Measurements from ENCODE around the gene ABI2. TPM values are rescaled to one million over a fixed set of nuclear protein-coding genes. Genes with fewer than 3 reads are reported as not detected.
A peak's percentile ranks its signal among the peaks of the same experiment; 100 is the strongest.

ABI2 gene
- total and polyA plus RNA-seq, 2 of the 4 experiments (the other 2 are of a cell fraction): 35.7 to 54.0 TPM

GRCh38 chr2:203399031-203399430 is 70.8 kb downstream of the ABI2 start:
- no peaks in the 10 kb centered on the region for H3K27me3 ChIP-seq (ENCODE audit: control insufficient read depth, insufficient read depth, low read length)
- no peak overlapping the region for H2AFZ ChIP-seq (replicated peaks; ENCODE audit: low read length, poor library complexity)
- H4K8ac ChIP-seq (ENCODE audit: low read depth in 2 of 2, low read length in 2 of 2): no peak overlapping the region
- no peak overlapping the region for H2BK20ac ChIP-seq (ENCODE audit: low read depth, low read length)
- peaks cover 14% of the 10 kb centered on the region for H3K4me1 ChIP-seq (ENCODE audit: control insufficient read depth, insufficient read depth, low read length)
- no peak overlapping the region for H3K14ac ChIP-seq (replicated peaks; ENCODE audit: low read depth, low read length)
- intact Hi-C loops (cut with micrococcal nuclease) (no loop called here), in situ Hi-C loops (cut with MboI; ENCODE audit: low sequenced_read_pairs) (no loop called here), dilution Hi-C loops (cut with HindIII; ENCODE audit: low sequenced_read_pairs, unreplicated experiment) (no loop called here)
- BruUV-seq (replicated peaks): no TSS peak
- TF ChIP-seq RCOR1 (IDR thresholded peaks at IDR 0.05; ENCODE audit: insufficient replicate concordance, low read length): no peak
- ChIA-PET POLR2A (ENCODE audit: unreplicated experiment) (no interaction called here), CTCF (interaction anchor here (0.6 kb wide), 1 partner anchor 9 kb away, joined by 3 read pairs; no protein-coding TSS in a partner anchor)
- H3K9me1 ChIP-seq (ENCODE audit: insufficient read depth, low read length): peaks cover 5% of the 10 kb centered on the region; the same call in 1 of the 2 replicates
- no peak overlapping the region for H4K5ac ChIP-seq (ENCODE audit: low read depth, low read length)
- H3K56ac ChIP-seq (ENCODE audit: extremely low read depth, insufficient read depth, low read length): no peak overlapping the region
- H2BK15ac ChIP-seq (ENCODE audit: low read depth, low read length): no peak overlapping the region
- H3K18ac ChIP-seq (ENCODE audit: low read depth, low read length): no peak overlapping the region
- no peak overlapping the region for H3K4me2 ChIP-seq (ENCODE audit: low read depth, low read length)
- peaks cover 10% of the 10 kb centered on the region for H3K36me3 ChIP-seq (ENCODE audit: control insufficient read depth, insufficient read depth, low read length)
- no peaks in the 10 kb centered on the region for H4K20me1 ChIP-seq (ENCODE audit: insufficient read depth, low read length)
- no peaks in the 10 kb centered on the region for H3K9me3 ChIP-seq (ENCODE audit: control insufficient read depth, insufficient read depth, low read length)
- H3K4ac ChIP-seq (ENCODE audit: low read depth, low read length): no peak overlapping the region
- no peak overlapping the region for H3K9ac ChIP-seq (ENCODE audit: low read depth, low read length)
- peak overlapping the region; percentile 1 for H2BK5ac ChIP-seq (ENCODE audit: low read depth, low read length, poor library complexity, severe bottlenecking)
- no peak overlapping the region for H4K91ac ChIP-seq (ENCODE audit: insufficient read depth, low read depth, low read length)
- WGBS, 2 experiments (ENCODE audit: extremely low coverage in 2 of 2, insufficient read length in 1 of 2): no CpG with 5 or more reads among the region's 1 CpG
- no peak overlapping the region for H3K23ac ChIP-seq (ENCODE audit: low read depth, low read length)
- ATAC-seq (ENCODE audit: low read depth): no peak
- no peak overlapping the region for H2BK120ac ChIP-seq (ENCODE audit: low read depth, low read length)
- H2AK9ac ChIP-seq (replicated peaks; ENCODE audit: low read depth, low read length, poor library complexity): no peak overlapping the region
- no peak overlapping the region for H3K4me3 ChIP-seq (ENCODE audit: insufficient read depth, low read depth, low read length)
- no peak overlapping the region for H2AK5ac ChIP-seq (ENCODE audit: low read depth, low read length)
- H3K27ac ChIP-seq (ENCODE audit: insufficient read depth, low read length): no peak overlapping the region
- peaks cover 7 to 23% of the 10 kb centered on the region in 2 experiments; a peak in 3 of 4 replicates for H3K79me1 ChIP-seq (ENCODE audit: low read depth in 1 of 2, low read length in 2 of 2)
- DNase-seq: peak; percentile 31
